NB4 (cell line): Measurements from ENCODE around the gene ACKR1.

Experiments
- DNase-seq: peaks from one replicate; pipeline ENCODE4 v3.0.0; 2010; ENCODE audit warnings: low read depth
- H3K4me3 ChIP-seq: one replicate; pipeline ENCODE4 v1.5.1; 2011; ENCODE audit warnings: mild to moderate bottlenecking, low read depth, low read length, moderate library complexity
- CTCF ChIP-seq: IDR thresholded peaks from one replicate; pipeline ENCODE4 v1.5.1; 2012; ENCODE audit warnings: low read depth, low read length
- MAX ChIP-seq: IDR thresholded peaks from 2 replicates; pipeline ENCODE4 v1.6.1; 2011; ENCODE audit warnings: low read depth, low read length
- MYC ChIP-seq: IDR thresholded peaks from 2 replicates; pipeline ENCODE4 v1.6.1; 2011; ENCODE audit warnings: low read depth, low read length
- POLR2A ChIP-seq: IDR thresholded peaks from 2 replicates; pipeline ENCODE4 v1.6.1; 2011; ENCODE audit warnings: mild to moderate bottlenecking; ENCODE audit not compliant: insufficient read length; ENCODE audit errors: extremely low read depth

The ACKR1 gene

GRCh38 chr1:159184201-159184600 is 20.5 kb upstream of the ACKR1 start:
- no peak overlapping the region for H3K4me3 ChIP-seq
- DNase-seq: no peak
- no peak for TF ChIP-seq CTCF
- TF ChIP-seq POLR2A: no peak
- no peak for TF ChIP-seq MYC
- no peak for TF ChIP-seq MAX

GRCh38 chr1:159185121-159185520 is 19.6 kb upstream of the ACKR1 start:
- no peak for TF ChIP-seq POLR2A
- TF ChIP-seq MAX: no peak
- no peak for TF ChIP-seq CTCF
- TF ChIP-seq MYC: no peak
- H3K4me3 ChIP-seq: no peak overlapping the region
- DNase-seq: no peak

GRCh38 chr1:159187033-159187432 is 17.6 kb upstream of the ACKR1 start:
- TF ChIP-seq MYC (no peak), CTCF (no peak)

GRCh38 chr1:159187647-159188374 is 16.9 kb upstream of the ACKR1 start:
- TF ChIP-seq MAX: no peak
- no peak for TF ChIP-seq POLR2A
- TF ChIP-seq MYC: no peak
- no peak for TF ChIP-seq CTCF
- H3K4me3 ChIP-seq: no peak overlapping the region
- DNase-seq: no peak

More at GRCh38 chr1:159187033-159187432, 17.6 kb upstream of the ACKR1 start:
- no peak overlapping the region for H3K4me3 ChIP-seq
- no peak for DNase-seq

GRCh38 chr1:159188375-159188788 is 16.3 kb upstream of the ACKR1 start:
- TF ChIP-seq MAX (no peak), POLR2A (no peak), MYC (no peak), CTCF (no peak)
- no peak for DNase-seq
- H3K4me3 ChIP-seq: no peak overlapping the region

- no peak overlapping the region for H3K4me3 ChIP-seq
- no peak for DNase-seq
- no peak for TF ChIP-seq MYC
These were observed 14.2 kb upstream of the ACKR1 start for GRCh38 chr1:159190441-159190840.
